Right renal pelvis (tissue), 4 donors: Measurements from ENCODE around the gene PARL. TPM values are rescaled to one million over a fixed set of nuclear protein-coding genes. Genes with fewer than 3 reads are reported as not detected.
A peak's percentile ranks its signal among the peaks of the same experiment; 100 is the strongest.
"Not testable (repeated sequence)": the region's sequence is repeated elsewhere in the genome, so short reads cannot be mapped to it uniquely, and the experiment has no call there.

Experiments used
- DNase-seq, 4 donors: peaks; one replicate each; pipeline ENCODE4 v3.0.0-alpha.2; 2013; ENCODE audit warnings: low read depth in 4 of 4, low spot score in 3 of 4, missing footprints in 1 of 4
- polyA plus RNA-seq, 4 donors: library from polyadenylated mRNA; unstranded; fragments of 120-200 nt; gene quantifications; one replicate each; pipeline ENCODE4 v1.2.1, GENCODE V29; 2013; ENCODE audit not compliant: insufficient read length in 4 of 4

The PARL gene
- polyA plus RNA-seq, 4 donors = 55.1 to 63.9 (median 58.4) TPM

- no peak for DNase-seq
Measured at GRCh38 chr3:183906234-183906921, 21.7 kb upstream of the PARL start.

- no peak for DNase-seq
Measured at GRCh38 chr3:183904833-183905780, 20.4 kb upstream of the PARL start.

- no peak for DNase-seq
Measured at GRCh38 chr3:183898028-183898431, 13.3 kb upstream of the PARL start.

- no peak for DNase-seq
Measured at GRCh38 chr3:183897606-183898005, 12.9 kb upstream of the PARL start.

- DNase-seq = no peak
Measured at GRCh38 chr3:183896610-183897009, 11.9 kb upstream of the PARL start.

- no peak for DNase-seq
Measured at GRCh38 chr3:183896184-183896583, 11.5 kb upstream of the PARL start.

- no peak for DNase-seq
Measured at GRCh38 chr3:183895774-183896173, 11.1 kb upstream of the PARL start.

GRCh38 chr3:183895296-183895695 is 10.6 kb upstream of the PARL start:
- DNase-seq = peak in 1 of 4 donors; percentile 8

GRCh38 chr3:183892610-183893214 is 8.0 kb upstream of the PARL start:
- no peak for DNase-seq

- no peak for DNase-seq
Measured at GRCh38 chr3:183885766-183886165, 1.1 kb upstream of the PARL start.

GRCh38 chr3:183884097-183884426 is 618 bp downstream of the PARL start:
- no peak for DNase-seq

GRCh38 chr3:183883291-183884096 is 1.2 kb downstream of the PARL start:
- no peak for DNase-seq

GRCh38 chr3:183880121-183880520 is 4.6 kb downstream of the PARL start:
- DNase-seq = no peak

- no peak for DNase-seq
Measured at GRCh38 chr3:183879243-183879642, 5.4 kb downstream of the PARL start.

- no peak for DNase-seq
Measured at GRCh38 chr3:183878071-183878470, 6.6 kb downstream of the PARL start.

GRCh38 chr3:183877227-183877626 is 7.5 kb downstream of the PARL start:
- DNase-seq = not testable (repeated sequence)

GRCh38 chr3:183875411-183875810 is 9.3 kb downstream of the PARL start:
- DNase-seq = no peak

- DNase-seq = no peak
Measured at GRCh38 chr3:183873914-183874313, 10.8 kb downstream of the PARL start.

GRCh38 chr3:183871541-183871940 is 13.1 kb downstream of the PARL start:
- DNase-seq = no peak

GRCh38 chr3:183870563-183870962 is 14.1 kb downstream of the PARL start:
- no peak for DNase-seq

GRCh38 chr3:183868796-183869195 is 15.9 kb downstream of the PARL start:
- no peak for DNase-seq
